Mesenchymal stem cell (in vitro differentiated cells and primary cell): ENCODE measurements around the gene EN2.

Experiments used
- DNase-seq: peaks from one replicate; pipeline ENCODE4 v3.0.0-alpha.2; 2013
- H2AFZ ChIP-seq: one replicate; pipeline ENCODE4 v1.6.1; 2013; ENCODE audit warnings: low read depth, mild to moderate bottlenecking, control low read depth, inconsistent platforms, low read length, moderate library complexity
- H2AK5ac ChIP-seq: 2 replicates; pipeline ENCODE4 v1.6.1; 2013; ENCODE audit warnings: low read length, moderate library complexity, mild to moderate bottlenecking, inconsistent platforms; ENCODE audit not compliant: severe bottlenecking
- H2BK120ac ChIP-seq: one replicate; pipeline ENCODE4 v1.6.1; 2013; ENCODE audit warnings: low read depth, mild to moderate bottlenecking, inconsistent platforms, low read length, moderate library complexity
- H2BK12ac ChIP-seq, 2 experiments: one replicate each; pipeline ENCODE4 v1.6.1; 2013; ENCODE audit warnings: inconsistent platforms in 2 of 2, low read length in 2 of 2, mild to moderate bottlenecking in 2 of 2, moderate library complexity in 2 of 2, control low read depth in 1 of 2
- H2BK15ac ChIP-seq: one replicate; pipeline ENCODE4 v1.6.1; 2013; ENCODE audit warnings: mild to moderate bottlenecking, low read depth, inconsistent platforms; ENCODE audit not compliant: poor library complexity, severe bottlenecking
- H2BK5ac ChIP-seq: 2 replicates; pipeline ENCODE4 v1.6.1; 2013; ENCODE audit warnings: low read depth, mild to moderate bottlenecking, low read length, control low read depth, inconsistent platforms; ENCODE audit not compliant: poor library complexity, severe bottlenecking
- H3K14ac ChIP-seq, 2 experiments: one replicate each; pipeline ENCODE4 v1.6.1; 2013; ENCODE audit warnings: inconsistent platforms in 2 of 2, low read length in 2 of 2, control low read depth in 1 of 2, mild to moderate bottlenecking in 1 of 2, moderate library complexity in 1 of 2
- H3K18ac ChIP-seq, 2 experiments: one replicate each; pipeline ENCODE4 v1.6.1; 2013; ENCODE audit warnings: inconsistent platforms in 2 of 2, low read length in 2 of 2, control low read depth in 1 of 2, low read depth in 1 of 2, mild to moderate bottlenecking in 1 of 2
- H3K23ac ChIP-seq, 2 experiments: one replicate each; pipeline ENCODE4 v1.6.1; 2013; ENCODE audit warnings: inconsistent platforms in 2 of 2, low read length in 2 of 2, mild to moderate bottlenecking in 2 of 2, moderate library complexity in 2 of 2, control low read depth in 1 of 2
- H3K27ac ChIP-seq: 2 replicates; pipeline ENCODE4 v1.5.1; 2013; ENCODE audit warnings: mild to moderate bottlenecking, moderate library complexity, low read length, control low read depth, inconsistent platforms; ENCODE audit not compliant: poor library complexity, severe bottlenecking
- H3K27me3 ChIP-seq, 2 experiments: 2 replicates each; pipeline versions ENCODE4 v1.6.1 to v1.7.0; 2013; ENCODE audit warnings: low read length in 2 of 2, mild to moderate bottlenecking in 2 of 2, moderate library complexity in 2 of 2, control low read depth in 1 of 2, inconsistent platforms in 1 of 2; ENCODE audit not compliant: control insufficient read depth in 1 of 2, insufficient read depth in 1 of 2
- H3K36me3 ChIP-seq, 2 experiments: 2 replicates each; pipeline versions ENCODE4 v1.6.1 to v1.7.0; 2013; ENCODE audit warnings: low read length in 2 of 2, control low read depth in 1 of 2, inconsistent platforms in 1 of 2, low read depth in 1 of 2, mild to moderate bottlenecking in 1 of 2; ENCODE audit not compliant: insufficient read depth in 2 of 2, control insufficient read depth in 1 of 2
- H3K4ac ChIP-seq, 2 experiments: one replicate each; pipeline ENCODE4 v1.6.1; 2013; ENCODE audit warnings: inconsistent platforms in 2 of 2, low read length in 2 of 2, mild to moderate bottlenecking in 2 of 2, moderate library complexity in 2 of 2, control low read depth in 1 of 2, low read depth in 1 of 2
- H3K4me1 ChIP-seq: 2 replicates; pipeline ENCODE4 v1.6.1; 2013; ENCODE audit warnings: low read depth, low read length, control low read depth; ENCODE audit not compliant: control insufficient read depth, insufficient read depth
- H3K4me2 ChIP-seq: 2 replicates; pipeline ENCODE4 v1.6.1; 2013; ENCODE audit warnings: low read length, mild to moderate bottlenecking, inconsistent platforms; ENCODE audit not compliant: poor library complexity, severe bottlenecking
- H3K4me3 ChIP-seq, 2 experiments: 2 replicates each; pipeline versions ENCODE4 v1.5.1 to v1.7.0; 2013; ENCODE audit warnings: low read length in 2 of 2, mild to moderate bottlenecking in 2 of 2, control low read depth in 1 of 2, low read depth in 1 of 2; ENCODE audit not compliant: insufficient read depth in 1 of 2
- H3K79me1 ChIP-seq: replicated peaks from 2 replicates; pipeline ENCODE4 v1.6.1; 2013; ENCODE audit warnings: mild to moderate bottlenecking, control low read depth, low read length, inconsistent platforms; ENCODE audit not compliant: poor library complexity, severe bottlenecking
- H3K9ac ChIP-seq: 2 replicates; pipeline ENCODE4 v1.7.0; 2013; ENCODE audit warnings: mild to moderate bottlenecking, low read length, moderate library complexity
- H3K9me3 ChIP-seq: 2 replicates; pipeline ENCODE4 v1.7.0; 2013; ENCODE audit warnings: mild to moderate bottlenecking, low read length; ENCODE audit not compliant: control insufficient read depth
- H4K8ac ChIP-seq: one replicate; pipeline ENCODE4 v1.6.1; 2013; ENCODE audit warnings: inconsistent platforms, mild to moderate bottlenecking, low read length, moderate library complexity
- H4K91ac ChIP-seq: one replicate; pipeline ENCODE4 v1.6.1; 2013; ENCODE audit warnings: mild to moderate bottlenecking, low read length, inconsistent platforms
- WGBS: methylation state at CpG from one replicate; pipeline ENCODE4 v1.1.7; 2013; ENCODE audit warnings: mixed read lengths; 5-methylcytosine and 5-hydroxymethylcytosine counted together

EN2 gene

DNA sequence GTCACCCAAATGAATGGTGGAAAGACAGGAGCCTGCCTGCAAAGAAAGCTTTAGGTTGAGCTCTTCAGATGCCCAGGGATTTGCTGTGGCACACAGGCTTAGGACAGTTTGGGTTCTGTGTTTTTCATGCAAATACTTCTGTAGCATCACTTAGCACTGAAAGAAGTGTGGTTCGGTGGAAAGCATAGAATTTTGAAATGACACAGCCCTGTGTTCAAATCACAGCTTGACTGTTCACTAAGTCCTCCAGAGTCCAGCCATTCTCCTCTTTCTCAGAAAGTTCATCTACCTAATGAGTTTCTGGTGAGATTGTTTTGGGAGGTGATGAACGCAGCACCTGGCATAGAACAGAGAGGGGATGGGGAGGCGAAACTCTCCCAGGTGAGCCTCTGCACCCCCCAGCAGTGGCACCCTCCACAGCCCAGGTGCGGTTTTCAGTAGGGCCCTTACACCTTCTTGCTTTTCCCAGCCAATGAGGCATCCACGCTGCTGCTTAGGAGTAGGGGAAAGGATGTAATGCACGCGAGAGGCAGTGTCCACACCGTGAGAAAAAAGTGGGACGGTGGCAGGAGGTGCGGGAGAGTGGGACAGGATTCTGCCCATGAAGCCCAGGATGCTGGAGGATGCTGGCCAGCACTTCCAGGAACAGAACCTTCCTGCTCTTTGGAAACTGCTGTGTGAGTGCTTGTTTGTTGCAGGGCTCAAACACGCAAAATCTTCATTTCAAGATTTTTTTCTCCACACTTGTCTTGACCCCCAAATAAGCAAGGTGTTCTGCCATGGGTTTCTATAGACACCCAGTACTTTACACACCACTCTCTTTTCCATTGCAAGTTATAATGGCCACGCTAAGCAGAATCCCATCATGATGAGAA is 11.6 kb downstream of the EN2 start:
- Histone ChIP-seq H3K18ac (no peak overlapping the region), H3K4me2 (no peak overlapping the region), H3K4ac (no peak overlapping the region), H2BK5ac (no peak overlapping the region), H3K4me1 (peaks cover 40% of the 10 kb centered on the region), H3K27ac (no peak overlapping the region), H2AK5ac (no peak overlapping the region), H4K91ac (no peak overlapping the region), H2AFZ (no peak overlapping the region), H2BK12ac (no peak overlapping the region), H2BK120ac (no peak overlapping the region), H3K27me3 (peaks cover 81 to 98% of the 10 kb centered on the region in 2 experiments), H3K4me3 (no peak overlapping the region), H3K79me1 (no peaks in the 10 kb centered on the region), H4K8ac (no peak overlapping the region), H3K9me3 (peaks cover 4% of the 10 kb centered on the region), H3K36me3 (no peaks in the 10 kb centered on the region), H3K23ac (no peak overlapping the region), H3K14ac (no peak overlapping the region), H3K9ac (no peak overlapping the region), H2BK15ac (no peak overlapping the region)
- DNase-seq = no peak
- WGBS = 17% methylated on average over 11 of the region's 12 CpGs

DNA sequence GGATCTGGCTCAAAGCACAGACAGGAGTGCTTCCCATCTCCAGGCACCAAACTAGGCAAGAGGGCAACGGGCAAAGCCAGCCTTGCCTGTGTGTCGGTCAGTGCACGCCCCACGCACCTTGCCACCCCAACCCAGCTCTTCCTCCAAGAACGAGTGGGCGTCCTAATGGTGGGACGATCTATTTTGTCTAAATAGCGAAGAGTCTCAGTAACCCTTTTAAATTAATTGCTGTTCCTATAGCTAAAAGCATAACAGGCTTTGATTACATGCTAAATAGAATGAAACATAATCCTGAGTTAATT is 12.2 kb downstream of the EN2 start:
- H3K36me3 ChIP-seq = no peaks in the 10 kb centered on the region
- H3K4ac ChIP-seq = no peak overlapping the region
- H2AFZ ChIP-seq = no peak overlapping the region
- H3K23ac ChIP-seq = no peak overlapping the region
- H2BK5ac ChIP-seq = no peak overlapping the region
- peaks cover 79 to 98% of the 10 kb centered on the region in 2 experiments for H3K27me3 ChIP-seq
- peaks cover 4% of the 10 kb centered on the region for H3K9me3 ChIP-seq
- DNase-seq = no peak
- peaks cover 40% of the 10 kb centered on the region for H3K4me1 ChIP-seq
- no peak overlapping the region for H3K4me3 ChIP-seq
- H4K91ac ChIP-seq = no peak overlapping the region
- H3K27ac ChIP-seq = no peak overlapping the region
- H4K8ac ChIP-seq = no peak overlapping the region
- no peaks in the 10 kb centered on the region for H3K79me1 ChIP-seq
- no peak overlapping the region for H3K14ac ChIP-seq
- H2BK12ac ChIP-seq = no peak overlapping the region
- H2AK5ac ChIP-seq = no peak overlapping the region
- 36% methylated on average over 3 of the region's 8 CpGs for WGBS
- H2BK15ac ChIP-seq = no peak overlapping the region
- H3K18ac ChIP-seq = no peak overlapping the region
- H2BK120ac ChIP-seq = no peak overlapping the region
- H3K9ac ChIP-seq = no peak overlapping the region
- no peak overlapping the region for H3K4me2 ChIP-seq

DNA sequence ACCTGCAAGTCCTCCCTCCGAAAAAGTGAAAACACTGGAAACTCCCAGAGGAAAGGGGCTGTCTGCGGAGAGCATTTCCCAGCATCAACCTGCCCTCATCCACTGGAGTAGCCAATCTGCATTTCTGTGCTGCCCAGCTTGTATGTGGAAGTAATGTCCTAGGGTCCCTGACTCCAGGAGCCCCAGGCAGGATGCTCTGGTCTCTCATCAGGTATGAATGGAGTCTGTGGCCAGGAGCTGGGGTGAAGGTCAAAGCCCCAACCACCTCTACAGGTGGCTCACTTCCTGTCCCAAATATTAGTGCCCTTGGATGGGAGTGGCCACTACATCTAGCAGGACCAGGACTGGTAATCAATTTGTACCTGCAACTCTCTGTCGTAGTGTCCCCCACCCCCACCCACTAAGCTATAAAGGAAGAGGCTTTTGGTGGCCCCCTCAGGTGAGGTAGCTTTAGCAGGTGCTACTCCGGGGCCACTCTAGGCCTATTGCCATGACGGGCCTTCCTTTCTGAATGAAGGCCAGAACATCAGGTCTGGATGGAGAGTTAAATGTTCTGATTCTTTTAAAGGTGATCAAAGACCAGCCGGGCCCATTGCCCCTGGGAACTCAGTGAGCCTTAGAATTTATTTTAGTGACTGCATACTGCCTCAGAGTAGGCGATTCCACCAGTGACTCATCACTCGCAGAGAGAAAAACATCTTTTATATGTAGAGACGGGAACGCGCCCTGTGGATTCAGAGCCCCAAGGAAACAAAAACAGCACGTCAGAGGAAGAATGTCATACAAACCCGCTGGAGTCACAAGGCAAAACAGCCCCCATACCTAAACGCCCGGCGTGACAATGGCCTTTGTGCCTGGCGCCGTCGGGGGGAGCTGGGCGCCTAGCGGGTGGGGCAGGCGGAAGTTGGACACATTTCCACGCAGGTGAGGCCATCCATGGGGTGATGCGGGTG is 13.0 kb downstream of the EN2 start:
- Histone ChIP-seq H3K4me2 (peak overlapping the region; percentile 36), H4K91ac (no peak overlapping the region), H3K9ac (no peak overlapping the region), H3K4me3 (no peak overlapping the region), H3K79me1 (no peaks in the 10 kb centered on the region), H3K9me3 (peaks cover 12% of the 10 kb centered on the region), H2BK15ac (no peak overlapping the region), H2BK5ac (peak overlapping the region; percentile 24), H2BK120ac (no peak overlapping the region), H3K4me1 (peaks cover 38% of the 10 kb centered on the region), H2AFZ (no peak overlapping the region), H2BK12ac (no peak overlapping the region), H2AK5ac (no peak overlapping the region), H4K8ac (no peak overlapping the region), H3K4ac (no peak overlapping the region), H3K27ac (peak overlapping the region; percentile 13), H3K18ac (no peak overlapping the region), H3K14ac (no peak overlapping the region), H3K27me3 (peaks cover 79 to 98% of the 10 kb centered on the region in 2 experiments), H3K23ac (no peak overlapping the region), H3K36me3 (no peaks in the 10 kb centered on the region)
- WGBS = under 1% methylated on average over 22 of the region's 24 CpGs
- no peak for DNase-seq

DNA sequence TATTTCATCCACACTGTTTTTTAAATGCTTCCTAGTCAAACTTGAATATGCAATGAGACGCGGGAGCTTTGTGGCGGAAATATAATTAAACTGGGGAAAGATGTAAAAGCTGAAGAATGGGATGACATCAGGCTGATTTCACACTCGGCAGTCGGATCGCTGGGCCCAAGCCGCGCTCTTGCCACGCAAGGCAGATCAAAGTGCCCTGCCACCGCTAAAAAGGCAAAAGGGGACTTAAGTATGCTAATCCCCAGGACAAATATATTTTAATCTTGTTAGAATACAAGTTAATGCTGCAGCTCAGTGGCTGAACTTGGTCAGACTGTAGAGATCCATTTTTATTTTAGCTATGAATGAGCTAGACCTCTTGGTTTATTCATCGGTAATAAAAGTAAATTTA is 13.8 kb downstream of the EN2 start:
- no peak overlapping the region for H2BK12ac ChIP-seq
- peak overlapping the region; percentile 85 for H3K27ac ChIP-seq
- H4K91ac ChIP-seq = no peak overlapping the region
- no peak overlapping the region for H3K23ac ChIP-seq
- no peaks in the 10 kb centered on the region for H3K36me3 ChIP-seq
- H3K14ac ChIP-seq = no peak overlapping the region
- no peak overlapping the region for H2BK15ac ChIP-seq
- no peaks in the 10 kb centered on the region for H3K79me1 ChIP-seq
- H3K4ac ChIP-seq = no peak overlapping the region
- peaks cover 31% of the 10 kb centered on the region for H3K4me1 ChIP-seq
- no peak for DNase-seq
- H2AFZ ChIP-seq = no peak overlapping the region
- no peak overlapping the region for H2AK5ac ChIP-seq
- peaks cover 12% of the 10 kb centered on the region for H3K9me3 ChIP-seq
- H3K4me2 ChIP-seq = peak overlapping the region; percentile 40
- peaks cover 74 to 98% of the 10 kb centered on the region in 2 experiments for H3K27me3 ChIP-seq
- no peak overlapping the region for H4K8ac ChIP-seq
- no peak overlapping the region for H2BK5ac ChIP-seq
- no peak overlapping the region for H3K9ac ChIP-seq
- no peak overlapping the region for H2BK120ac ChIP-seq
- H3K18ac ChIP-seq = no peak overlapping the region
- peak overlapping the region in 1 of 2 experiments; percentile 17 for H3K4me3 ChIP-seq
- WGBS = 14% methylated on average over 10 of the region's 11 CpGs
